ENCODE data around the gene PCDHGC3. TPM values are rescaled to one million over a fixed set of nuclear protein-coding genes. Genes with fewer than 3 reads are reported as not detected.

The PCDHGC3 gene
- total and polyA plus RNA-seq, 2 of the 4 experiments (the other 2 are of a cell fraction) = 21.1 to 72.1 TPM

GRCh38 chr5:141440341-141440740, 35.4 kb upstream of the PCDHGC3 start:
- H2AFZ ChIP-seq (replicated peaks; ENCODE audit: low read length, poor library complexity) = no peak overlapping the region
- DNase-seq (no peak), ATAC-seq (ENCODE audit: low read depth) (no peak)
- H3K23ac ChIP-seq (ENCODE audit: low read depth, low read length) = no peak overlapping the region
- ChIA-PET CTCF (interaction anchor here (0.8 kb wide), 1 partner anchor 10 kb away, joined by 3 read pairs; the partner anchor contains the start of gene PCDHGA12), POLR2A (ENCODE audit: unreplicated experiment) (no interaction called here)
- no peak overlapping the region for H4K8ac ChIP-seq (ENCODE audit: low read depth in 2 of 2, low read length in 2 of 2)
- no peak overlapping the region for H3K9ac ChIP-seq (ENCODE audit: low read depth, low read length)
- no peaks in the 10 kb centered on the region for H3K27me3 ChIP-seq (ENCODE audit: control insufficient read depth, insufficient read depth, low read length)
- no peak overlapping the region for H4K5ac ChIP-seq (ENCODE audit: low read depth, low read length)
- no peaks in the 10 kb centered on the region for H3K9me1 ChIP-seq (ENCODE audit: insufficient read depth, low read length)
- peaks cover 28 to 33% of the 10 kb centered on the region in 2 experiments for H3K79me1 ChIP-seq (ENCODE audit: low read depth in 1 of 2, low read length in 2 of 2)
- no peak overlapping the region for H2AK5ac ChIP-seq (ENCODE audit: low read depth, low read length)
- H3K4ac ChIP-seq (ENCODE audit: low read depth, low read length) = no peak overlapping the region
- H3K4me2 ChIP-seq (ENCODE audit: low read depth, low read length) = no peak overlapping the region
- H3K14ac ChIP-seq (replicated peaks; ENCODE audit: low read depth, low read length) = no peak overlapping the region
- peaks cover 10% of the 10 kb centered on the region; the same call in 1 of the 2 replicates for H3K9me3 ChIP-seq (ENCODE audit: control insufficient read depth, insufficient read depth, low read length)
- no TSS peak for BruUV-seq (replicated peaks)
- TF ChIP-seq RFX5 (IDR thresholded peaks at IDR 0.05; ENCODE audit: low read depth, low read length) (no peak), CHD1 (IDR thresholded peaks at IDR 0.05; ENCODE audit: low read depth, low read length) (no peak), SMC3 (IDR thresholded peaks at IDR 0.05; ENCODE audit: low read depth, low read length) (no peak), NFE2L2 (IDR thresholded peaks at IDR 0.05; ENCODE audit: low read depth, low read length) (no peak), CEBPB (IDR thresholded peaks at IDR 0.05; ENCODE audit: low read depth, low read length) (no peak), MXI1 (IDR thresholded peaks at IDR 0.05; ENCODE audit: borderline replicate concordance, low read depth, low read length) (no peak), CTCF (conservative IDR thresholded peaks at IDR 0.05; ENCODE audit: low read depth, low read length) (no peak), POLR2A (IDR thresholded peaks at IDR 0.05; ENCODE audit: low read depth, low read length) (no peak), MAZ (IDR thresholded peaks at IDR 0.05; ENCODE audit: borderline replicate concordance, low read depth, low read length) (no peak), RAD21 (IDR thresholded peaks at IDR 0.05; ENCODE audit: low read length) (no peak), ELK1 (IDR thresholded peaks at IDR 0.05; ENCODE audit: borderline replicate concordance, low read depth, low read length) (no peak), FOS (IDR thresholded peaks at IDR 0.05; ENCODE audit: low read depth, low read length) (no peak)
- TF ChIP-seq, protein P1, sequence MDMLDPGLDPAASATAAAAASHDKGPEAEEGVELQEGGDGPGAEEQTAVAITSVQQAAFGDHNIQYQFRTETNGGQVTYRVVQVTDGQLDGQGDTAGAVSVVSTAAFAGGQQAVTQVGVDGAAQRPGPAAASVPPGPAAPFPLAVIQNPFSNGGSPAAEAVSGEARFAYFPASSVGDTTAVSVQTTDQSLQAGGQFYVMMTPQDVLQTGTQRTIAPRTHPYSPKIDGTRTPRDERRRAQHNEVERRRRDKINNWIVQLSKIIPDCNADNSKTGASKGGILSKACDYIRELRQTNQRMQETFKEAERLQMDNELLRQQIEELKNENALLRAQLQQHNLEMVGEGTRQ (IDR thresholded peaks at IDR 0.05; ENCODE audit: low read depth, low read length) = no peak
- H2BK15ac ChIP-seq (ENCODE audit: low read depth, low read length) = no peak overlapping the region
- H2BK20ac ChIP-seq (ENCODE audit: low read depth, low read length) = no peak overlapping the region
- no peak overlapping the region for H3K4me3 ChIP-seq (ENCODE audit: insufficient read depth, low read depth, low read length)
- dilution Hi-C loops (cut with HindIII; ENCODE audit: low sequenced_read_pairs, unreplicated experiment) = no loop called here
- no peak overlapping the region for H4K91ac ChIP-seq (ENCODE audit: insufficient read depth, low read depth, low read length)
- intact Hi-C loops (cut with micrococcal nuclease) = no loop called here
- H2BK120ac ChIP-seq (ENCODE audit: low read depth, low read length) = no peak overlapping the region
- H2BK5ac ChIP-seq (ENCODE audit: low read depth, low read length, poor library complexity, severe bottlenecking) = no peak overlapping the region
- peaks cover 2% of the 10 kb centered on the region; the same call in 1 of the 2 replicates for H3K4me1 ChIP-seq (ENCODE audit: control insufficient read depth, insufficient read depth, low read length)
- no peak overlapping the region for H2AK9ac ChIP-seq (replicated peaks; ENCODE audit: low read depth, low read length, poor library complexity)
- in situ Hi-C loops (cut with MboI; ENCODE audit: low sequenced_read_pairs) = no loop called here
- no peak overlapping the region for H3K56ac ChIP-seq (ENCODE audit: extremely low read depth, insufficient read depth, low read length)
- H3K18ac ChIP-seq (ENCODE audit: low read depth, low read length) = no peak overlapping the region
- no peak overlapping the region for H3K27ac ChIP-seq (ENCODE audit: insufficient read depth, low read length)
- 93% methylated on average over 3 of the region's 9 CpGs; no CpG with 5 or more reads in 1 of the 2 experiments for WGBS, 2 experiments (ENCODE audit: extremely low coverage in 2 of 2, insufficient read length in 1 of 2)
- H4K20me1 ChIP-seq (ENCODE audit: insufficient read depth, low read length) = no peaks in the 10 kb centered on the region
- peaks cover 11% of the 10 kb centered on the region for H3K36me3 ChIP-seq (ENCODE audit: control insufficient read depth, insufficient read depth, low read length)

Data from IMR-90 (cell line).